GM19238 (cell line): Measurements from ENCODE around the gene CADM2.
"Not testable (repeated sequence)": the region's sequence is repeated elsewhere in the genome, so short reads cannot be mapped to it uniquely, and the experiment has no call there.

Source experiments
- DNase-seq: peaks from one replicate; pipeline ENCODE4 v3.0.0; 2011; ENCODE audit warnings: low spot score; ENCODE audit not compliant: insufficient read length

Gene CADM2

GRCh38 chr3:85075663-85076062 is 116.9 kb downstream of the CADM2 start:
- no peak for DNase-seq

GRCh38 chr3:85077018-85077417 is 118.2 kb downstream of the CADM2 start:
- no peak for DNase-seq

- no peak for DNase-seq
These were observed 122.6 kb downstream of the CADM2 start for GRCh38 chr3:85081191-85081906.

- DNase-seq, result no peak
These were observed 131.7 kb downstream of the CADM2 start for GRCh38 chr3:85090495-85090894.

- DNase-seq, result no peak
These were observed 141.5 kb downstream of the CADM2 start for GRCh38 chr3:85100316-85100715.

GRCh38 chr3:85102781-85103180 is 144.0 kb downstream of the CADM2 start:
- no peak for DNase-seq

GRCh38 chr3:85110393-85110792 is 151.6 kb downstream of the CADM2 start:
- DNase-seq, result no peak

GRCh38 chr3:85120879-85121278 is 162.1 kb downstream of the CADM2 start:
- DNase-seq, result no peak

GRCh38 chr3:85132864-85133263 is 174.1 kb downstream of the CADM2 start:
- not testable (repeated sequence) for DNase-seq

- DNase-seq, result not testable (repeated sequence)
These were observed 175.1 kb downstream of the CADM2 start for GRCh38 chr3:85133691-85134420.

GRCh38 chr3:85142626-85143025 is 183.8 kb downstream of the CADM2 start:
- DNase-seq, result no peak

GRCh38 chr3:85148036-85148435 is 189.2 kb downstream of the CADM2 start:
- no peak for DNase-seq

- DNase-seq, result no peak
These were observed 192.8 kb downstream of the CADM2 start for GRCh38 chr3:85151555-85151954.

GRCh38 chr3:85153279-85153678 is 194.5 kb downstream of the CADM2 start:
- not testable (repeated sequence) for DNase-seq

GRCh38 chr3:85159376-85159775 is 200.6 kb downstream of the CADM2 start:
- no peak for DNase-seq

- DNase-seq, result no peak
These were observed 202.8 kb downstream of the CADM2 start for GRCh38 chr3:85161544-85161943.

GRCh38 chr3:85162905-85163304 is 204.1 kb downstream of the CADM2 start:
- no peak for DNase-seq

- DNase-seq, result no peak
These were observed 205.6 kb downstream of the CADM2 start for GRCh38 chr3:85164436-85164835.

- no peak for DNase-seq
These were observed 208.8 kb downstream of the CADM2 start for GRCh38 chr3:85167576-85167975.

GRCh38 chr3:85170646-85171045 is 211.9 kb downstream of the CADM2 start:
- DNase-seq, result no peak

- no peak for DNase-seq
These were observed 213.2 kb downstream of the CADM2 start for GRCh38 chr3:85171976-85172375.

- DNase-seq, result no peak
These were observed 218.0 kb downstream of the CADM2 start for GRCh38 chr3:85176799-85177198.
